ENCODE measurements around the gene CD7. TPM values are rescaled to one million over a fixed set of nuclear protein-coding genes. Genes with fewer than 3 reads are reported as not detected.

Gene CD7
- total and polyA plus RNA-seq, 7 donors, result 0.13 to 0.81 (median 0.19) TPM; not detected in 1

GRCh38 chr17:82323514-82324234 lies 6.3 kb upstream of the CD7 start:
- Histone ChIP-seq H3K4me1 (peaks cover 5% of the 10 kb centered on the region), H3K36me3 (ENCODE audit: insufficient read depth in 1 of 2, low read depth in 1 of 2) (no peaks in the 10 kb centered on the region), H3K4me3 (no peak overlapping the region), H3K9me3 (no peaks in the 10 kb centered on the region), H3K27me3 (ENCODE audit: insufficient read depth in 3 of 3, low read length in 2 of 3) (peaks cover 0 to 4% (median 0%) of the 10 kb centered on the region in 3 donors), H3K27ac (no peak overlapping the region)
- ATAC-seq (no peak), DNase-seq (no peak)
- intact Hi-C loops (cut with DNase I), result no loop called here
- TF ChIP-seq CTCF (IDR thresholded peaks at IDR 0.05), result no peak
- WGBS, 3 donors, result 66 to 72% (median 67%) methylated on average over 17 to 21 of the region's 21 CpGs

- intact Hi-C loops (cut with DNase I), result no loop called here
- whole genome bisulfite sequencing, 3 donors, result 82 to 84% (median 83%) methylated on average over 25 to 28 of the region's 28 CpGs
- no peak for TF ChIP-seq CTCF (IDR thresholded peaks at IDR 0.05)
- no peaks in the 10 kb centered on the region for H3K27me3 ChIP-seq (ENCODE audit: insufficient read depth in 3 of 3, low read length in 2 of 3)
- H3K4me3 ChIP-seq, result no peak overlapping the region
- DNase-seq (no peak), ATAC-seq (no peak)
- H3K4me1 ChIP-seq, result peaks cover 5% of the 10 kb centered on the region
- H3K27ac ChIP-seq, result no peak overlapping the region
- no peaks in the 10 kb centered on the region for H3K36me3 ChIP-seq (ENCODE audit: insufficient read depth in 1 of 2, low read depth in 1 of 2)
- no peaks in the 10 kb centered on the region for H3K9me3 ChIP-seq
Measured at GRCh38 chr17:82322526-82323453, 5.4 kb upstream of the CD7 start.

GRCh38 chr17:82321947-82322466 lies 4.6 kb upstream of the CD7 start:
- 80 to 90% (median 82%) methylated on average over 15 to 21 of the region's 21 CpGs for WGBS, 3 donors
- intact Hi-C loops (cut with DNase I), result loop anchor here (1.0 to 2.0 kb wide), 4 partner anchors 85 to 116 kb away; no protein-coding TSS in a partner anchor
- DNase-seq, result no peak

More at GRCh38 chr17:82321947-82322466, 4.6 kb upstream of the CD7 start:
- Histone ChIP-seq H3K4me1 (peaks cover 5% of the 10 kb centered on the region), H3K27me3 (ENCODE audit: insufficient read depth in 3 of 3, low read length in 2 of 3) (no peaks in the 10 kb centered on the region), H3K27ac (no peak overlapping the region), H3K36me3 (ENCODE audit: insufficient read depth in 1 of 2, low read depth in 1 of 2) (no peaks in the 10 kb centered on the region), H3K9me3 (no peaks in the 10 kb centered on the region), H3K4me3 (no peak overlapping the region)
- TF ChIP-seq CTCF (IDR thresholded peaks at IDR 0.05), result no peak
- ATAC-seq, result peak in 1 of 4 donors; percentile 6

Data from psoas muscle (tissue), 8 donors.